Left lobe of liver (tissue), 2 donors: ENCODE data around the gene NFIX. TPM values are rescaled to one million over a fixed set of nuclear protein-coding genes. Genes with fewer than 3 reads are reported as not detected.
"Not testable (repeated sequence)": the region's sequence is repeated elsewhere in the genome, so short reads cannot be mapped to it uniquely, and the experiment has no call there.

Experiments
- ATAC-seq: fragments of 200-7000 bp; cut with Tn5 transposase; one replicate; pipeline ENCODE4 v1.9.1; 2020; ENCODE audit warnings: mild to moderate bottlenecking, moderate library complexity
- DNase-seq: peaks from one replicate; pipeline ENCODE4 v3.0.0-alpha.2; 2020; ENCODE audit warnings: low spot score
- total RNA-seq: library from RNA; stranded (reverse); gene quantifications from one replicate; pipeline ENCODE4 v1.2.1, GENCODE V29; 2021
- donor health status: DM: no; HTN: no; CAD: no; lungs with moderate emphysema.
- donor health status: DM: no; HTN: yes; CAD: no.

The NFIX gene
- 41.4 TPM for total RNA-seq

- ATAC-seq (peak; percentile 72), DNase-seq (peak; percentile 80)
Measured at GRCh38 chr19:12994701-12995595, at the start of gene NFIX. Gene NFIX, plus strand, starts transcription at chr19:12995475. Its CDS starts 363 bp downstream, at chr19:12995838.

- ATAC-seq (peak; percentile 86), DNase-seq (peak; percentile 98)
Measured at GRCh38 chr19:12945479-12946091, 49.7 kb upstream of the NFIX start, which contains the start of gene RAD23A. Gene RAD23A, plus strand, starts transcription at chr19:12945862. Its CDS starts 87 bp downstream, at chr19:12945949.

GRCh38 chr19:12946092-12946721 is 49.1 kb upstream of the NFIX start:
- ATAC-seq: peak; percentile 79

GRCh38 chr19:12946731-12947496 is 48.4 kb upstream of the NFIX start:
- ATAC-seq (no peak), DNase-seq (no peak)

More at GRCh38 chr19:12946092-12946721, 49.1 kb upstream of the NFIX start:
- peak; percentile 77 for DNase-seq

GRCh38 chr19:12947702-12948611 is 47.3 kb upstream of the NFIX start:
- no peak for ATAC-seq
- DNase-seq: no peak

GRCh38 chr19:12948612-12949362 is 46.5 kb upstream of the NFIX start:
- ATAC-seq (no peak), DNase-seq (no peak)

GRCh38 chr19:12949363-12950283 is 45.7 kb upstream of the NFIX start:
- no peak for DNase-seq
- no peak for ATAC-seq

GRCh38 chr19:12952050-12952449 is 43.2 kb upstream of the NFIX start:
- DNase-seq, ATAC-seq: not testable (repeated sequence)

GRCh38 chr19:12952488-12953137 is 42.7 kb upstream of the NFIX start:
- no peak for DNase-seq
- no peak for ATAC-seq

GRCh38 chr19:12953138-12953798 is 42.0 kb upstream of the NFIX start:
- ATAC-seq: no peak
- DNase-seq: no peak

- DNase-seq (no peak), ATAC-seq (no peak)
Measured at GRCh38 chr19:12953799-12954611, 41.3 kb upstream of the NFIX start.

GRCh38 chr19:12954612-12954962 is 40.7 kb upstream of the NFIX start:
- ATAC-seq: no peak
- DNase-seq: no peak

GRCh38 chr19:12955575-12955974 is 39.7 kb upstream of the NFIX start:
- DNase-seq, ATAC-seq: not testable (repeated sequence)

- DNase-seq (no peak), ATAC-seq (no peak)
Measured at GRCh38 chr19:12955996-12956395, 39.3 kb upstream of the NFIX start.

- peak; percentile 94 for ATAC-seq
Measured at GRCh38 chr19:12956446-12957388, 38.6 kb upstream of the NFIX start, which contains the start of gene GADD45GIP1. Gene GADD45GIP1, minus strand, starts transcription at chr19:12957223. Its CDS starts 11 bp downstream, at chr19:12957212.

More at GRCh38 chr19:12956446-12957388, 38.6 kb upstream of the NFIX start, which contains the start of gene GADD45GIP1:
- DNase-seq: peak; percentile 81
